T-helper 17 cell (primary cell): ENCODE measurements around the gene GATC. TPM values are rescaled to one million over a fixed set of nuclear protein-coding genes. Genes with fewer than 3 reads are reported as not detected.
"Not testable (repeated sequence)": the region's sequence is repeated elsewhere in the genome, so short reads cannot be mapped to it uniquely, and the experiment has no call there.

Experiments
- ATAC-seq: fragments of 150-1000 bp; cut with Tn5 transposase; 2 replicates; pipeline ENCODE4 v1.10.0; 2021; ENCODE audit warnings: mild to moderate bottlenecking, moderate library complexity
- DNase-seq, 3 donors: peaks; one replicate each; pipeline versions ENCODE4 v3.0.0 to v3.0.0-alpha.2; 2020 to 2021
- H3K9me3 ChIP-seq: one replicate; pipeline ENCODE4 v1.7.0; 2013; ENCODE audit warnings: low read length, mild to moderate bottlenecking; ENCODE audit not compliant: control insufficient read depth, poor library complexity, severe bottlenecking
- H3K27ac Mint-ChIP-seq: one replicate; pipeline ENCODE4 v1.8.0; 2022; ENCODE audit warnings: mild to moderate bottlenecking, moderate library complexity, mixed read lengths
- H3K27me3 Mint-ChIP-seq: one replicate; pipeline ENCODE4 v1.8.0; 2022; ENCODE audit warnings: mixed read lengths
- H3K36me3 Mint-ChIP-seq: one replicate; pipeline ENCODE4 v1.8.0; 2022; ENCODE audit warnings: low read depth, mixed read lengths
- H3K4me1 Mint-ChIP-seq: one replicate; pipeline ENCODE4 v1.8.0; 2022; ENCODE audit warnings: mild to moderate bottlenecking, mixed read lengths
- H3K4me3 Mint-ChIP-seq: one replicate; pipeline ENCODE4 v1.8.0; 2022; ENCODE audit warnings: mild to moderate bottlenecking, moderate library complexity, mixed read lengths
- total RNA-seq, 4 donors: library from RNA in 2 of 4; stranded (reverse) in 2 of 4; gene quantifications; one replicate each; pipeline ENCODE4 v1.2.3 and lab custom pipeline; 2022 to 2026

Gene GATC
- total RNA-seq, 2 donors from 2014 or later = 15.6 to 18.7 TPM

DNA sequence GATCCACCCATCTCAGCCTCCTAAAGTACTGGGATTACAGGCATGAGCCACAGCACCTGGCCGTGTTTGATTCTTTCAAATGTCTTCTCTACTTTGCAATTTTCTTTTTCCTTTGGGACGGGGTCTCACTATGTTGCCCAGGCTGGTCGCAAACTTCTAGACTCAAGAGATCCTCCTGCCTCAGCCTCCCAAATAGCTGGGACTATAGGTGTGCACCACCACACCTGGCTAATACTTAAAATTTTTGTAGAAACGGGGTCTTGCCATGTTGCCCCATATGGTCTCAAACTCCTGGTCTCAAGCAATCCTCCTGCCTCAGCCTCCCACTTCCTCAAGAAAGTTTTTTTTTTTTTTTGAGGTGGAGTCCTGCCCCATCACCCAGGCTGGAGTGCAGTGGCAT, 1.7 kb downstream of the GATC start:
- no peak for ATAC-seq
- Mint-ChIP-seq H3K27ac (peak overlapping the region; percentile 97), H3K4me1 (peaks cover 18% of the 10 kb centered on the region), H3K4me3 (peak overlapping the region; percentile 99), H3K36me3 (peaks cover 2% of the 10 kb centered on the region), H3K27me3 (no peaks in the 10 kb centered on the region)
- no peaks in the 10 kb centered on the region for H3K9me3 ChIP-seq
- no peak for DNase-seq

DNA sequence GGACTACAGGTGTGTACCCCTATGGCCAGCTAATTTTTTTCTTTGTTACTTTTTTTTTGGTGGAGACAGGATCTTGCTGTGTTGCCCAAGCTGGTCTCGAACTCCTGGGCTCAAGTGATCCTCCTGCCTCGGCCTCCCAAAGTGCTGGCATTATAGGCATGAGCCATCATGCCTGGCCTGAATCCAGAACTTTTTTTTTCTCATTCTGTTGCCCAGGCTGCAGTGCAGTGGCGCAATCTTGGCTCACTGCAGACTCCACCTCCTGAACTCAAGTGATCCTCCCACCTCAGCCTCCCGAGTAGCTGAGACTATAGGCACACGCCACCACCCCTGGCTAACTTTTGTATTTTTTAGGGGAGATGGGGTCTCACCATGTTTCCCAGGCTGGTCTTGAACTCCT, 6.3 kb downstream of the GATC start:
- not testable (repeated sequence) for H3K4me1 Mint-ChIP-seq, H3K4me3 Mint-ChIP-seq, H3K27ac Mint-ChIP-seq, DNase-seq, H3K36me3 Mint-ChIP-seq, ATAC-seq, H3K27me3 Mint-ChIP-seq, H3K9me3 ChIP-seq

GRCh38 chr12:120453060-120453750, 7.0 kb downstream of the GATC start:
- Mint-ChIP-seq H3K36me3 (no peaks in the 10 kb centered on the region), H3K27ac (no peak overlapping the region), H3K4me3 (no peak overlapping the region), H3K27me3 (no peaks in the 10 kb centered on the region), H3K4me1 (peaks cover 5% of the 10 kb centered on the region)
- H3K9me3 ChIP-seq = no peaks in the 10 kb centered on the region
- no peak for DNase-seq
- no peak for ATAC-seq

GRCh38 chr12:120453977-120454376, 7.7 kb downstream of the GATC start:
- no peak overlapping the region for H3K27ac Mint-ChIP-seq
- H3K36me3 Mint-ChIP-seq = no peaks in the 10 kb centered on the region
- DNase-seq (no peak), ATAC-seq (peak; percentile 94)
- H3K4me1 Mint-ChIP-seq = peaks cover 5% of the 10 kb centered on the region
- no peaks in the 10 kb centered on the region for H3K9me3 ChIP-seq
- no peaks in the 10 kb centered on the region for H3K27me3 Mint-ChIP-seq
- no peak overlapping the region for H3K4me3 Mint-ChIP-seq

- H3K36me3 Mint-ChIP-seq = peaks cover 4% of the 10 kb centered on the region
- H3K4me1 Mint-ChIP-seq = peaks cover 2% of the 10 kb centered on the region
- H3K4me3 Mint-ChIP-seq = no peak overlapping the region
- no peaks in the 10 kb centered on the region for H3K27me3 Mint-ChIP-seq
- no peak overlapping the region for H3K27ac Mint-ChIP-seq
- H3K9me3 ChIP-seq = no peaks in the 10 kb centered on the region
- no peak for ATAC-seq
- DNase-seq = no peak
Observed at GRCh38 chr12:120455302-120455701, 9.1 kb downstream of the GATC start.

- no peaks in the 10 kb centered on the region for H3K9me3 ChIP-seq
- Mint-ChIP-seq H3K27ac (no peak overlapping the region), H3K36me3 (peaks cover 6% of the 10 kb centered on the region), H3K4me1 (peaks cover 2% of the 10 kb centered on the region), H3K27me3 (no peaks in the 10 kb centered on the region), H3K4me3 (no peak overlapping the region)
- DNase-seq = no peak
- no peak for ATAC-seq
Observed at GRCh38 chr12:120457133-120457532, 10.9 kb downstream of the GATC start.

- H3K27me3 Mint-ChIP-seq = no peaks in the 10 kb centered on the region
- ATAC-seq (no peak), DNase-seq (no peak)
- no peak overlapping the region for H3K4me3 Mint-ChIP-seq
- H3K27ac Mint-ChIP-seq = no peak overlapping the region
- H3K36me3 Mint-ChIP-seq = peaks cover 9% of the 10 kb centered on the region
- no peaks in the 10 kb centered on the region for H3K9me3 ChIP-seq
- H3K4me1 Mint-ChIP-seq = peaks cover 2% of the 10 kb centered on the region
Observed at GRCh38 chr12:120460157-120460556, 13.9 kb downstream of the GATC start.

DNA sequence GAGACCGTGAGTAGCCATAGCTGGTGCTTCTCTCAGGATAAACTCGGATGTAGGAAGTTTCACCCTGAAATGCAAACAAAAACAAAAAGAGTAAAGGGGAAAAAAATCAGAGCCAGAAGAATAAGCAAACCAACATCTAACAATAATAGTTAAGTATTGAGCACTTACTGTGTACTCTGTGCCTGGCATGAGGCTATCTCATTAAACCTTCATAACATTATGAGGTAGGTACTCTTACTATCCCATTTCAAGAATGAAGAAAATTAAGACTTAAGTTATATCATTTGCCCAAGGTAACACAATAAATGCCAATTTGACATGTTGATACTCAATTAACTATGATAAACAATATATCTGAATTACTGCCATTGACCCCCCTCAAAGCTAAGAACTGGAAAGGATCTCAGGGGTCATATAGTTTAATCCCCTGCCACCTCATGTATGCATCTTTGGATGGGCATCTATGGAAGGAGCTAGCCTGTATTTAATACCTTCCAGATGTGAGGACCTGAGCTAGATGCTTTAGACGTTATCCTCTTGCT, 15.9 kb downstream of the GATC start:
- ATAC-seq = no peak
- H3K4me1 Mint-ChIP-seq = peaks cover 8% of the 10 kb centered on the region

DNA sequence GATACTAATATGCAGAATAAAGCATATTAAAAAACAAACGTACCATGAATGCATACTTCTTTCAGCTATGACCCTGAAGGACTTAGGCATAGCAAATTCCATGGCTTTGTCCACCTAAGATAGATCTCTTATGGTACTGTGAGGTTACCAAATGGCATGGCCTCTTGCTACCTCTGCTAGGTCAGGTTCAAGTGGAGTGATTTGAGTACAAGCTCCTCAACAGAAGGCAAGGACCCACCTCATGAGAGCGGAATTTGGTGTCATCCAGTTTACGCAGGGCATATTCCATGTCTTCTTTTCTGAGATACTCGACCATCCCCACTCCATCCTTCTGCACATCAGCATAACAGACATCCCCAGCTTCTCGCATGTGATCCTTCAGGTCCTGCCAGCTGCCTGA, 17.5 kb downstream of the GATC start:
- ATAC-seq (no peak), DNase-seq (no peak)
- Mint-ChIP-seq H3K27me3 (no peaks in the 10 kb centered on the region), H3K4me1 (peaks cover 19% of the 10 kb centered on the region), H3K36me3 (peaks cover 9% of the 10 kb centered on the region), H3K4me3 (no peak overlapping the region), H3K27ac (no peak overlapping the region)
- no peaks in the 10 kb centered on the region for H3K9me3 ChIP-seq

More for the DNA sequence above, 15.9 kb downstream of the GATC start:
- Mint-ChIP-seq H3K27ac (no peak overlapping the region), H3K36me3 (peaks cover 9% of the 10 kb centered on the region), H3K27me3 (no peaks in the 10 kb centered on the region), H3K4me3 (no peak overlapping the region)
- DNase-seq = no peak
- no peaks in the 10 kb centered on the region for H3K9me3 ChIP-seq

DNA sequence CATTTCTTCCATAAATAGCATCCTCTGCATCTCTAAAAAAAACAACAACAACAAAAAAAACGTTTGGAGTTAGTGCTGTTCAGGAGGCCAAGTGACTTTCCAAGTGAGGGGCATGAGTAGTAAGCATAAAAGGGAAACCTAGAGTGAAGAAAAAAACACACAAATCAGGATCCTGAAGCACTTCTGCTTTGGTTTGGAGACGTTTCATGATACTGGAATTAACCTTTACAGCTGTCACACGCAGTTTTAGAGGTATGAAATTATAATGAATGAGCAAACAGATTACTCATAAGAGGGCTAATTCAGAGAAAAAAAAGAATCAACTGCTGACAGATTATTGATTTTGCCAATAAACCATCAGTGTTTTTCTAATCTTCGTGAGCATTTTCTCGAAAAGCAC, 19.5 kb downstream of the GATC start:
- Mint-ChIP-seq H3K27ac (no peak overlapping the region), H3K36me3 (peaks cover 4% of the 10 kb centered on the region), H3K27me3 (no peaks in the 10 kb centered on the region), H3K4me1 (peaks cover 22% of the 10 kb centered on the region), H3K4me3 (no peak overlapping the region)
- ATAC-seq (no peak), DNase-seq (no peak)
- H3K9me3 ChIP-seq = no peaks in the 10 kb centered on the region

- H3K9me3 ChIP-seq = no peaks in the 10 kb centered on the region
- Mint-ChIP-seq H3K27ac (no peak overlapping the region), H3K4me3 (no peak overlapping the region), H3K36me3 (peaks cover 4% of the 10 kb centered on the region), H3K27me3 (no peaks in the 10 kb centered on the region), H3K4me1 (peaks cover 22% of the 10 kb centered on the region)
- DNase-seq (peak in 2 of 3 donors; percentile 16 to 22), ATAC-seq (no peak)
Observed at GRCh38 chr12:120466560-120467315, 20.5 kb downstream of the GATC start.

- Mint-ChIP-seq H3K36me3 (peaks cover 3% of the 10 kb centered on the region), H3K27ac (peak overlapping the region; percentile 79), H3K4me3 (peak overlapping the region; percentile 53), H3K4me1 (peaks cover 22% of the 10 kb centered on the region), H3K27me3 (no peaks in the 10 kb centered on the region)
- no peak for ATAC-seq
- no peaks in the 10 kb centered on the region for H3K9me3 ChIP-seq
- no peak for DNase-seq
Observed at GRCh38 chr12:120467439-120467838, 21.2 kb downstream of the GATC start.

DNA sequence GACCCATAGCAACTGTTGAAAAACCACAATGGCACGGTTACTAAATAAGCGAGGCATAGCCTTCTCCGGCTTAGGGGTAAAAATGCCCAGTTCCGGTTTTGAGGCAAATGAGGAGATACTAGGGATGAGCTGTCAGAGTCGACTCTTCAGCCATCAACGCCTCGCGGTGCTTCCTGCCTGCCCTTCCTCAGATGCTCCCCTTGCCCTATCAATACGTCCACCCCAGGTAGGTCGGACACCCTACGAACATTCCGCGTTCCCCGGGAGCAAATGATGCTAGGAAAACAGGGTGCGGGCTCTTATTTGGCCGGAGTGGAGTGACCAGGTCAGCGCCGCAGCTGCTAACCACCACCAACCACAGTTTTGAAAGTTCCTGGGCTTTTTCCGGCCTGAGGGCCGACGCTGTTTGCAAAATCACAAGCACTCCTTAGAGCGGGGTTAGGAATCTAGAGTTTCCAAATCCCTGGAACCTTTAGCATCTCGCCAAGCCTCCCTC, 22.1 kb downstream of the GATC start:
- Mint-ChIP-seq H3K27me3 (no peaks in the 10 kb centered on the region), H3K4me1 (peaks cover 25% of the 10 kb centered on the region), H3K27ac (peak overlapping the region; percentile 79), H3K36me3 (peaks cover 3% of the 10 kb centered on the region), H3K4me3 (peak overlapping the region; percentile 91)
- no peak for ATAC-seq
- DNase-seq = no peak
- no peaks in the 10 kb centered on the region for H3K9me3 ChIP-seq
